Fibroblast of skin of left biceps (primary cell): ENCODE results near the gene LMLN.
A peak's percentile ranks its signal among the peaks of the same experiment; 100 is the strongest.
"Not testable (repeated sequence)": the region's sequence is repeated elsewhere in the genome, so short reads cannot be mapped to it uniquely, and the experiment has no call there.

Experiments
- DNase-seq, 2 experiments: peaks; one replicate each; pipeline ENCODE4 v3.0.0-alpha.2; 2013; ENCODE audit warnings: low read depth in 2 of 2

Gene LMLN

GRCh38 chr3:198025644-198026043 lies 65.6 kb downstream of the LMLN start:
- DNase-seq = no peak

- DNase-seq = no peak
Measured at GRCh38 chr3:198026620-198027019, 66.6 kb downstream of the LMLN start.

GRCh38 chr3:198027045-198027798 lies 67.2 kb downstream of the LMLN start:
- DNase-seq = no peak

GRCh38 chr3:198027799-198028390 lies 67.9 kb downstream of the LMLN start:
- no peak for DNase-seq

GRCh38 chr3:198028718-198029117 lies 68.7 kb downstream of the LMLN start:
- peak; percentile 12 to 33 for DNase-seq

- DNase-seq = no peak
Measured at GRCh38 chr3:198030125-198030524, 70.1 kb downstream of the LMLN start.

- DNase-seq = no peak
Measured at GRCh38 chr3:198030726-198031125, 70.7 kb downstream of the LMLN start.

- no peak for DNase-seq
Measured at GRCh38 chr3:198032039-198032936, 72.3 kb downstream of the LMLN start.

- DNase-seq = no peak
Measured at GRCh38 chr3:198043119-198043518, 83.1 kb downstream of the LMLN start.

- no peak for DNase-seq
Measured at GRCh38 chr3:198046120-198046857, 86.3 kb downstream of the LMLN start.

GRCh38 chr3:198048445-198048844 lies 88.4 kb downstream of the LMLN start:
- DNase-seq = no peak

GRCh38 chr3:198051836-198052235 lies 91.8 kb downstream of the LMLN start:
- no peak for DNase-seq

GRCh38 chr3:198053462-198053861 lies 93.4 kb downstream of the LMLN start:
- not testable (repeated sequence) for DNase-seq

- no peak for DNase-seq
Measured at GRCh38 chr3:198061119-198062067, 101.4 kb downstream of the LMLN start.

GRCh38 chr3:198062068-198062465 lies 102.0 kb downstream of the LMLN start:
- no peak for DNase-seq

GRCh38 chr3:198064420-198064819 lies 104.4 kb downstream of the LMLN start:
- DNase-seq = no peak

- DNase-seq = no peak
Measured at GRCh38 chr3:198065897-198066296, 105.9 kb downstream of the LMLN start.

GRCh38 chr3:198067416-198067815 lies 107.4 kb downstream of the LMLN start:
- DNase-seq = no peak

- DNase-seq = no peak
Measured at GRCh38 chr3:198070871-198071270, 110.9 kb downstream of the LMLN start.

GRCh38 chr3:198071602-198072287 lies 111.7 kb downstream of the LMLN start:
- peak; percentile 51 to 59 for DNase-seq
